Measurements from ENCODE around the gene KHDC1L.
"Not testable (repeated sequence)": the region's sequence is repeated elsewhere in the genome, so short reads cannot be mapped to it uniquely, and the experiment has no call there.

KHDC1L gene, protein sequence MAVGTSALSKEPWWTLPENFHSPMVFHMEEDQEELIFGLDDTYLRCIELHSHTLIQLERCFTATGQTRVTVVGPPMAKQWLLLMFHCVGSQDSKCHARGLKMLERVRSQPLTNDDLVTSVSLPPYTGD

DNA sequence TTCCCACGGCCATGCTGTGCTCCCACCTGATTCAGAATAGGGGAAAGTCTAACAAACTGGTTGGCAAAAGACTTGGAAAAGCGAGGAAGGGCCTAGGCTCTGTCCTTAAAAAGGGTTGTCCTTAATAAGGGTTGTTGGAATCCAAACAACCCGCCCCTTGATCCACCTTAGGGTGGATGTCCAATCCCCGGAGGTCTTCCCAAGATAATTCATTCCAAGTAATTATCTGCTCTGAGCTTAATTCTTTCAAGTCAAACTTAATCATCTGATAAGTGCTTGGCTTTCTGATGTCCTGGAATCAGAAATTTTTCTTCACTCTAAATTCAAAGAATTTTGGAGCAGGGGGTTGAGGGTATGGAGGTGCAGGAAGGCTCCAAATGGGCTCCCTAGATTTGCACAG, at the start of gene KHDC1L:
Gene KHDC1L, minus strand, starts transcription at position 101 of the 400 bp plus-strand sequence. Its CDS starts 88 bp downstream, at position 13.
- DNase-seq, result no peak

DNA sequence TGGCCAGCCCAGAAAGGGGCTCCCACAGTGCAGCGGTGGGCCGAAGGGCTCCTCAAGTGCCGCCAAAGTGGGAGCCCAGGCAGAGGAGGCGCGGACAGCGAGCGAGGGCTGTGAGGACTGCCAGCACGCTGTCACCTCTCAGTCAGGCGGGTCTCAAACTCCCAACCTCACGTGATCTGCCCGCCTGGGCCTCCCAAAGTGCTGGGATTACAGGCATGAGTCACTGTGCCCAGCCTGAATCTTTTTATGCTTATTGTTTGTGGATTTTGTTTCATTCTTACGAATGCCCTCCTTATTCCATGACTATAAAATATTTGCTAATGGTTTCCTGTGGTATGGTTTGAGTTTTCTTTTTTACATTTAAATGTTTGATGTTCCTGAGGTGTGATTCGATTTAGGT, 44.0 kb upstream of the KHDC1L start:
- DNase-seq, result not testable (repeated sequence)

DNA sequence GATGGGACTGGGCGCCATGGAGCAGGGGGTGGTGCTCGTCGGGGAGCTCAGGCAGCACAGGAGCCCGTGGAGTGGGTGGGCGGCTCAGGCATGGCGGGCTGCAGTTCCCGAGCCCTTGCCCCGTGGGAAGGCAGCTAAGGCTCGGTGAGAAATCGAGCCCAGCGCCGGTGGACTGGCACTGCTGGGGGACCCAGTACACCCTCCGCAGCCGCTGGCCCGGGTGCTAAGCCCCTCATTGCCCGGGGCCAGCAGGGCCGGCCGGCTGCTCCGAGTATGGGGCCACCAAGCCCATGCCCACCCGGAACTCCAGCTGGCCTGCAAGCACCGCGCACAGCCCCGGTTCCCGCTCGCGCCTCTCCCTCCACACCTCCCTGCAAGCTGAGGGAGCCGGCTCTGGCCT, 43.6 kb upstream of the KHDC1L start:
- DNase-seq, result not testable (repeated sequence)

DNA sequence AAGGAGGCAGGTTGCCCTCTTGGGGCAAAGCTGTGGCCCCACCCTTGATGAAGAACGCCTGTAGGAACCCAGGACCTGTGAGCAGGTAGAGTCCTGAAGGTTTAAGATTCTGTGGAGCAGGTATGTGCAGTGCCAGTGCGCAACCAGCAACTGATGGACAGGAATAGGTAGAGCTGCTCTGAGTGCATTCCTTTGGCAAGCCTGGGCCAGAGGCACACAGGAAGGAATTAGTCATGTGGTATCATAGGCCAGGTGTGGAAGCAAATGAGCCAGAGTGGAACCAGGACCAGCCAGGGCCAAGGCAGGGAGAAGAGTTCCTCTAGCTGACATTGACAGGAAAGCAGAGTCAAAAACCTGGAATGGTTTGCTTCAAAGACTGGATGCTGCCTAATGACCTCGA, 39.1 kb upstream of the KHDC1L start:
- no peak for DNase-seq

DNA sequence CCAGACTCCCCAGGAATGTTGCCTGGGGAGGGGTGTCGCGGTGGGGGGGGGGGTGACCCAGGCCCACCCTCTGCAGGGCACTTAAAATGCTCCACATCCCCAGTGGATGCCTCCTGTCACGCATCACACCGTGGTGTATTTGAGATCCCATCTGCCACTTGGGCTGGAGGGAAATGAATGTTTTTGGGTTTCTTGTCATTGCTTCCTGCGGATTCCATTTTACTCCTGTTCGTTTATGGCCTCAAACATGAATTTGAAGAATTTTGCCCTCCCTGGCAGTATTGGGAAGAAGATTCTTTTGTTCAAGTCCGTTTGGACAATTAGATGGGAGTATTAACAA, 38.2 kb upstream of the KHDC1L start:
- DNase-seq, result peak in 7 of 58 donors; percentile 7 to 43 (median 29)

DNA sequence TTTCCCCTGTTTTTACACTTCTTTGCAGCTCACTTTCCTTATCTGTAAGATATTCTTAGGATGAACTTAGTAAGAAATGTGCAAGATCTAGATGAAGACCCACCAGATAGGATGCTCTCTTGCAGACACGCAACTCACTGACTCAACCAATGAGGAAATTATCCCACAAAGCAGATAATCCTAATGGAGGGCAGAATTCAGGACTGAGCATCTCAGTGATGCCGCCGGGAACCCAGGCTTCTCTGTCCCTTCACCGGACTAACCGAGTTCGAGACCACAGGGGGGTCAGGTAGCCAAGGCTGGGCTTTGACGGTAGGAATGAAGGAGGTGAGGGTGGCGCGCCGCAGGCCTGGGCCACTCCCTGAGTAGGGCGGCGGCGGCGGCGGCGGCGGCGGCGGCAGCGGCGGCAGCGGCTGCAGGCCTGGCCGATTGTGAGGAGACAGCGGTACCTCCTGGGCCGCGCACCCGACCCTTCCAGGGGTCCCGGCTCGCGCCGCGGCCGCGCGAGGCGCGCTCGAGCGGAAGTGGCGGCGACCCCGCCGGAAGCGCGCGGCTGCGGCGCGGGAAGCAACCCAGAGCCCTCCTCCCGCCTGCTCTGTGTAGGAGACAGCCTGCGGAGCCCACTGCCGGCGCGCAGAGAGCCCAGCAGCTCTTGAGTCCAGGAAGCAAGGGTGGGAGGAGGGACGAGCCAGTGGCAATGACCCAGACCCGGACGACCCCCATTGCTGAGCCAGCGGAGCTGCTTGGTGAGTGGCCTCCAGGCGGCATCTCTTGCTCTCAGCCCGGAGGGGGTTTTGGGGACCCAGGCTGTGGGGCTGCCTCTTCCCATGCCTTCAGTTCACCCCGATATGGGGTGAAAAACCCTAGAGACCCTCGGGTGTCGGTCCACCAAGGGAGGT, 37.6 kb upstream of the KHDC1L start, which contains the start of gene KHDC1:
Gene KHDC1, minus strand, starts transcription at position 526 of the 899 bp plus-strand sequence. CDS start 20,679 bp downstream, outside the sequence.
- DNase-seq, result peak in 54 of 58 donors; percentile 11 to 77 (median 44)

DNA sequence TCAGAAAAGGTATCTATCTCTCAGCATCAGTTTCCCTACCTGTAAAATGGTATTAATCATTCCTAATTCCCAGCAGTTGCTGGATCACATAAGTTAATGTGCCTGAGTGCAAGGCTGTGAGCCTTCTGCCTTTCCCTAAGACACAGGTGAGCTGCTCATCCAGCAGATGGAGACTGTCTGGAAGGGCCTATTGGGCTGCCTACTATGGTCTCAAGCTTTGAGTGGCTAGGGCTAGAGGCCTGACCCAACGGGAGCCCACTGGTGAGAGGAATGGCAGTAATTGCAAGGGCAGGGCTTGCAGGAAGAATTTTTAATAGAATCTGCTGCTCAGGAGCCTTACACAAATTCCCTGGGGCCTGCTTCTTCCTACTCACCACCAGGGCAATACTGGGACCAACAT, 33.4 kb upstream of the KHDC1L start:
- DNase-seq, result no peak

DNA sequence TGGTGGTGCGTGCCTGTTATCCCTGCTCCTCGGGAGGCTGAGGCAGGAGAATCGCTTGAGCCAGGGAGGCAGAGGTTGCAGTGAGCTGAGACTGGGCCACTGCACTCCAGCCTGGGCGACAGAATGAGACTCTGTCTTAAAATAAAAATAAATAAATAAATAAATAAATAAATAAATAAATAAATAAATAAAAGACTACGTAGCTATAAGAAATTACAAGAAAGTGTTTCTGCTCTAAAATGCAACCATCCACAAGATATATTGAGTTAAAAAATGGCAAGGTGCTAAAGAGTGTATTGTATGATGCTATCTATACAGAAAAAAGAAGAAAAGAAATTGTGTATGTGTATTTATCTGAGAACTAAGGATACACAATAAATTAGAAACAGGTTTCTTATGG, 29.0 kb upstream of the KHDC1L start:
- DNase-seq, result not testable (repeated sequence)

DNA sequence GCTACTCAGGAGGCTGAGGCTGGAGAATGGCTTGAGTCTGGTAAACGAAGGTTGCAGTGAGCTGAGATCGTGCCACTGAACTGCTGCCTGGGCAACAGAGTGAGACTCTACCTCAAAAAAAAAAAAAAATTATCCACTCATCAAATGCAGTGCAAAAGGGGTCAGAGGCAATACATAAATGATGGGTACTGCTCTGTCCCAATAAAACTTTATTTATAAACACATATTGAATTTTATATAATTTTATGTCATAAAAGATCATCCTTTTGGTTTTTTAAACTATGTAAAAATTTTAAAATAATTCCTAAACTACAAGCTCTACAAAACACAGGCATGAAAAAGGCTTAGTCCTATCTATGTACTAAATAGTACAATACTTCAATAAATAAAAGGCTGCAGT, 27.4 kb upstream of the KHDC1L start:
- DNase-seq, result no peak

DNA sequence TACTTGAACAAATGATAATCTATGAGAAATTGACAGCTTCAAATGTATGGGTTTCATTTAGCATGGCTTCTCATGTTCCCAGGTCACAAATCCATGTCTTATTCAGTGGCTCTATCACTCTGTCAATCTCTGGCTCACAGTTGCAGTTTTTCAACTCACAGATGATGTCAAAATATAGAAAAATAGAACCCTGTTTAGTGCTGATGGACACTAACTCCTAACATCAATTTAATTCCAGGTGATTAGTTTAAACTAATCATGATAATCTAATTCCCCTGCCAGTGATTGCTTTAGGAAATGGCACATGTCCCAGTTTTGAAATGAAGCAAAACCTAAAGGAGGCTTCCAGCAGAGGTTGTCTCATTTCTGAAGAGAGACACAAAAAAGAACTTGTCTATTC, 24.7 kb upstream of the KHDC1L start:
- no peak for DNase-seq

DNA sequence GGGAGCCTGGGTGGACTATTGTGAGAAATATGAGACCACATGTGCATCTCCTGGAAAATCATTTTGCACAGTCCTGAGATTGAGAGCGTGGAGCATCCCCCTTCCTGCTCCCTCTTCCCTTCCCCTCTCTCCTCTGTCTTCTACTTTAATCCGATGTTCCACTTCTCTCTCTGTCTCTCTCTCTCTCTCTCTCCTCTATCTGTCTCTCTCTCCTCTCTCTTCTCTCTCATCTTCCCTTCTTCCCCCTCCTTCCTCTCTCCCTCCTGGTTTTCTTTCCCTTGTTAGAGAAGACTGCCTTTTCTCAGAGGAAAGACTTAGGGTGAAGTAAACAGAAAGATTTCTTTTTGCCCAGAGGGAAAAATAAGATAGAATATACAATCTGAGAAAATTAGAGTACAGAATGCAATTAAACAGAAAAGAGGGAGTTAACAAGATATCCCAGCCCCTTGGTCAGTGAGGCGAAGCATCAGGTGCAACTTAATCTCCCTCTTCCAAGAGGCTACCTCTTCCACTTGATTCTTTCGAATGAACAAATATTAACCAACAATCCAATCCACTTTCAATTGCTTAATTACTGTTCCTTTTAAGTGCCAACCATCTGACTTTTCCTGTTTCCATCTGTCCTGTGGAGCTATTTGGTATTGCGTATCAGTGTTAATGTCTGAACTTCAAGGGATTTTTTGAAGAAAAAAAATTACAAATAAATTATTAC, 23.1 kb upstream of the KHDC1L start:
- DNase-seq, result no peak

DNA sequence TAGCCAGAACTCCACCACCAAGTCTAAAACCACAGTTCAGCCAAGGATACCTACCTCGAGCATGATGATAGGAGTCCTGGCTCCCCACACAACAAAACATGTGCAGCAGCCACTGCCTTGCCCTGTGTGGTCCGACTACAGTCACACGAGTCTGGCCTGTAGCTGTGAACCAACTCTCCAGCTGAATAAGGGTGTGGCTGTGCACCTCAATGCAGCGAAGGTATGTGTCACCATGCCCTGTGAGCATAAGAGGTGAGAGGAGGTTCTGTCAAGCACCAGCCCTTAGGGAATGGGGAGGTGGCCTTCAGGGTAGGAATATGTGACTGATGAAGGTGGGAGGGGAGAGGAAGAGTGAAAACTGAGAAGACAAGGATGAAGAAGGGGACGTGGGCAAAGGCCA, 16.7 kb upstream of the KHDC1L start:
- no peak for DNase-seq

DNA sequence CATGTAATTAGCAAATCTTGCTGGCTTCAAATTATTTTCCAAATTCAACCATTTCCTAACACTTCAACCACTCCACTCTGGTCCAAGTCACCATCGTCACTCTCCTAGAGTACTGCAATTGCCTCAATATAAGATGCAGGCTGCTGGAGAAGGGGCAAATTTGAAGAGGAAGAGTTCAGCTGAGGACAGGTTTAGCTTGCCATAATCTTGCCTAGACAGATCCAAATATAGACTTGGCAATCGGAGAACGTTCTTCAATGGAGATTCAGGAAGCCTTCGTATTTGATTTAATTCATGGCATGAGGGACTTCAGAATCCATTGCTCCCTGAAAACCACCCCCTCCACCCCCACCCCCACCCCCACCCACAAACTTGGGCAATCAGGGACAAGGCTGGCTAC, 15.4 kb upstream of the KHDC1L start:
- DNase-seq, result no peak

DNA sequence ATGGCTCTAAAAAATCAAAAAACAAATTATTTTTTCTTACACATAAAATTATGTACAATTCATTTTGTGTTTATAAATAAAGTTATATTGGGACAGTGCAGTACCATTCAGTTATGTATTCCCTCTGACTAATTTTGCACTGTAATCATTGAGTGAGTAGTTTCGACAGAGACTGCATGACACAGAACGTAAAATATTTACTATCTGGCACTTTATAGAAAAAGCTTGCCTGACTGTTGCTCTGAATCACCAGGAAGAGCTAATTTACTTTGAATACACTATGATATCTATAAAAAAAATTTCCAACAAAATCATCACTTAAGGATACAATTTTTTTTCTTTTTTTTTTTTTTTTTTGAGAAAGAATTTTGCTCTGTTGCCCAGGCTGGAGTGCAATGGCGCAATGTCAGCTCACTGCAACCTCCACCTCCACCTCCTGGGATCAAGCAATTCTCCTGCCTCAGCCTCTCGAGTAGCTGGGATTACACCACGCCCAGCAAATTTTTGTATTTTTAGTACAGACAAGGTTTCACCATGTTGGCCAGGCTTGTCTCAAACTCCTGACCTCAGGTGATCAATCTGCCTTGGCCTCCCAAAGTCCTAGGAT, 11.0 kb upstream of the KHDC1L start:
- DNase-seq, result no peak

DNA sequence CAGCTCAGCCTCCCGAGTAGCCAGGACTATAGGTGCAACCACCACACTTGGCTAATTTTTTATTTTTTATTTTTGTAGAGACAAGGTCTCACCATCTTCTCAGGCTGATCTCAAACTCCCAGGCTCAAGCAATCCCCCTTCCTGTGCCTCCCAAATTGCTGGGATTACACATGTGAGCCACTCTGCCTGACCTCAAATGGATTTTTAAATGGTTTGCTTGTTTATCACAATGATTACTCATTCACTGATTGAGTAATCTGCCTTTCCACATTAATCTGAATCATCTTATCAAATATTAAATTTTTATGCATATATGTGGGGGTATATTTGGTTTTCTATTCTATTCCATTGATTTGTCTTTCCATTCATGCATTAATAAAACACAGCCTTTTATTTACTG, 9.4 kb upstream of the KHDC1L start:
- DNase-seq, result no peak

DNA sequence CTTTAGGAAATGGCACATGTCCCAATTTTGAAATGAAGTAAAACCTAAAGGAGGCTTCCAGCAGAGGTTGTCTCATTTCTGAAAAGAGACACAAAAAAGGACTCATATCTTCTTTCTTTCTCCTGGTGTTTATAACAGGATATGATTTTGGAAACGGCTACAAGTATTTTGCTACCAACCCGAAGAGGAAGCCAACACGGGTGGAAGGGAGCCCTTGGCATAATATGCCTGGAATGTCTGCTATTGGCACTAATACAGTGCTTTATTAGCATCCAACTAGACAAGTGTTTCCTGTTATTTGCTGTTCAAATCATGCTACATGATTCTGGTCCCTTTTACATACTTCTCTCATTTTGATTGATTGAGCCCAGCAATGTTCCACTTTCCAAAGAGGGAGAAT, 8.7 kb upstream of the KHDC1L start:
- peak in 1 of 58 donors; percentile 0 for DNase-seq

DNA sequence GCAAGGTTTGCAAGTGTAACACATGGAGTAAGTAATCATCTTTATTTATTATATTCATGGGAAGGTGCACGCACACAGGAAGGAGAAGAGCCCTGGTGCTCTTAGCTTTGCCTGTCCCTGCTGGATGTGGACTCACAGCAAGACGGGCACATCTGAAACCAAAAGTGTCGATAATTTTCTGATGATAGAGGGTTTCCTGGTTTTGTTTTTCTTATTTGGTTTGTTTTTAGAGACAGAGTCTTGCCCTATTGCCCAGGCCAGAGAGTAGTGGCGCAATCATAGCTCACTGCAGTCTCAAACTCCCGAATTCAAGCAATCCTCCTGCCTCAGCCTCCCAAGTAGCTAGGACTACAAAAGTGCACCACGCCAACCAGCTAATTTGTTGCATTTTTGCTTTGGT, 7.8 kb upstream of the KHDC1L start:
- no peak for DNase-seq

DNA sequence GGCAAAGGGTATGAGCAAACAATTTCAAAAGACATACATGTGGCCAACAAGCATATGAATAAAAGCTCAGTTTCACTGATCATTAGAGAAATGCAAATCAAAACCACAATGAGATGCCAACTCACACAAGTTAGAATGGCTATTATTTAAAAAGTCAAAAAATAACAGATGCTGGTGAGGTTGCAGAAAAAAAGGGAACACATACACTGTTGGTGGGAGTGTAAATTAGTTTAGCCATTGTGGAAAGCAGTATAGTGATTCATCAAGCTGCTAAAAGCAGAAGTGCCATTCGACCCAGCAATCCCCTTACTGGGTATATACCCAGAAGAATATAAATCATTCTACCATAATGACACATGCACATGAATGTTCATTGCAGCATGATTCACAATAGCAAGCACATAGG, 6.7 kb upstream of the KHDC1L start:
- no peak for DNase-seq

DNA sequence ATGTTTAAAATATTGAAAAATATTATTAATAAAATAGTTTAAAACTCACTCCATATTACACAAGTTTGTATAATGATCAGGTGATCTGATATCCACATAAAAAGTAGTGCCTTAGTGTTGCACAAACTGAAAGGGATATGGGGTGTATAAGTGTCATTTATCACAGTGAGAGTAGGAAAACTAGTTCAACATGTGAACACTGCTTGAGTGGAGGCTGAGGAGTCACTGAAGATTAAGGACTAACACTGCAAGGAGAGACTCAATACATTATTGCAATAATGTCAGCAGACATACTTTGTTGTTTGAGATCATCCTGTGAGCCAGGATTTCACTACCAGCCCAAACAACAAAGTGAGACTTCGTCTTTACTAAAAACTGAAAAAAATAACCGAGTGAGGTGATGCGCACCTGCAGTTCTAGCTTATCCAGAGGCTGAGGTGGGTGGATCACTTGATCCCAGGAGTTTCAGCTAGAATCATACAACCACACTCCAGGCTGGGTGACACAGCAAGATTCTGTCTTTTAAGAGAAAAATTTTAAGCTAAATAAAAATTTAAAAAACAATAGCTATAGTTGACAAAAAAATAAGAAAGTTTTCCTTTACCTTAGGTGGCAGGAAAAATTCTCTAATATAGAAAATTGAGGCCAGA, 2.4 kb upstream of the KHDC1L start:
- no peak for DNase-seq

DNA sequence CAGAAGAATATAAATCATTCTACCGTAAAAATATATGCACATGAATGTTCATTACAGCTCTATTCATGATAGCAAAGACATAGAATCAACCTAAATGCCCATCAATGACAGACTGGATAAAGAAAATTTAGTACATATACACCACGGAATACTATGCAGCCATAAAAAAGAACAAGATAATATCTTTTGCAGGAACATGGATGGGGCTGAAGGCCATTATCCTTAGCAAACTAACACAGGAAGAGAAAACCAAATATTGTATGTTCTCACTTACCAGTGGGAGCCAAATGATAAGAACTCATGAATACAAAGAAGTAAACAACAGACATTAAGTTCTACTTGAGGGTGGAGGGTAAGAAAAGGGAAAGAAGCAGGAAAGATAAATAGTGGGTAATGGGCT, 8.4 kb downstream of the KHDC1L start:
- no peak for DNase-seq

DNA sequence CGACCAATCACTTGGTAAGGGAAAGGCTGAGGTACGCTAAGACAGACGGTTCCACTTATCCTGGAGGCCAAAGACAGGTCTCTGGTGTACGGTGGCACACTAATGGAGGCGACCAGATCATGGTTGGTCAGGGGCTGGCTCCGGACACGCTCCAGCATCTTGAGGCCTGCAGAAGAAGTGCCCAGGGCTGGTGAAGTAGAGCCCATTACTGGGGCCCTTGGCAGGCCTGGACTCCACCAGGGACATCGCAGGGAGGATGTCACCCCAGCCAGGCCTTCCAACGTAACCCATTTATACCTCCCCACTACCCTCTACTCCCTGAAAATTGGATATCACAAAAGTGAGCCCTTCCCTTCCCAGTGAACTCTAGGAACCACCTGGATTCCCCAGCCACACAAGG, 16.2 kb downstream of the KHDC1L start:
- DNase-seq, result no peak
